ENCODE results near the gene BRD7.

The BRD7 gene

DNA sequence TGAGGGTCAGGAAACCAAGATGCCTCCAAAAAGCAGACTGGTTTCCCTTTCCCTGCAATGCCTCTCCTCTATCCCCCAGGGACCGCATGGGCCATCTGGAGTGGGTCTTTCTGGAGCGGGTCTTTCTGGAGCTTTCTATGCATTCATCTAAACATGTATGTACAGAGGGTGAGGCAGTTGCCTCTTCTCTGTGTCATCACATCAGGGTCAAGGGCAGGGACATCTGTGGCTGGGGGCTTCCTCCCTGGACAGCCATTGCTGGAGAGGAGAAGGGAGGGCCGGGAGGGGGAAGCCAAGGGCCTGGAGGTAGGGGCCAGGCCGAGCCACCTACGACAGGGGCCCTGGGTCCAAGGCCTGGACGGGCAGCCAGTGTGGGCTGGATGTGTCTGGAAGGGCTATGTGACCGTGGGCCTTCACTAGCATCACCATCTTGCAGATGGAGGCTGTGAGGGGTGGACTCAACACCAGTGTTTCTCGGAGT is 101.6 kb downstream of the BRD7 start:
- Histone ChIP-seq H3K4me1 (ENCODE audit: insufficient read depth, low read length) (peaks cover 15% of the 10 kb centered on the region), H3K27ac (ENCODE audit: low read depth, low read length) (no peak overlapping the region)

DNA sequence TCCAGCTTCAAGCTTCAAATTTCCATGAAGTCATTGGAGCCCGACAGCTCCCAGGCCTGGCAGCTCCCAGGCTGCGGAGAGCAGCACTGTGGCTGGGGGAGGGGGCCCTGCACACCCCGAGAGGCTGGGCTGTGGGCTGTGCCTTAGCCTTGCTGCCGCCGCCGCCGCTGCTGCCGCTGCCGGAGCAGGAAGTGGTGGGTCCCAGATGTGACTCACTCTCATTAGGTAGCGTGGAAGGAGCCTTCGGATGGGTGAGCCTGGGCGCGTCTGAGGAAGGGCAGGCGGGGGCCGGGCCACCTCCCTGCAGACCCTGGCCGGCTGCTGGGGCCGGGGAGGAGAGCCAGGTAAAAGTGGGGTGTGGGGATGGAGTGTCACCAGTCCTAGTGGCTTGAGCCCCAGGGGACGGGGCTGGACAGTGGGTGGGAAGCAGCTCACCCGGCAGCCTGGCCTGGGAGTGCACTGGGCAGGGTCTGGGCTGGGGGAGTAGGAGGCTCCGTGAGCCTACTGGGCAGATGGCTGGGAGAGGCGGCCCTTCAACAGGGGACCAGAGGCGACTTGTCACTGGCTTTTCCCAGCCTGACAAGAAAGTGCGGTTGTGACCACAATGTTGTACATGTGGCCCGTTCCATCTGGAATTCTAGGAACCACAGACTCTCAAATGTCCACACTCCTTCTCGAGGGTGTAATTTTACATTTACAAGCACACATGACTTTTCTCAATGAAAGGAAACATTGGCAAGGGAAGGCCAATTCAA is 102.3 kb downstream of the BRD7 start, which contains the start of gene ADCY7:
ADCY7 (plus strand) TSS at position 215 of the 755 bp plus-strand sequence. CDS start 21,629 bp downstream, outside the sequence.
- H3K27ac ChIP-seq (ENCODE audit: low read depth, low read length), result no peak within 1 kb of the TSS
- H3K9ac ChIP-seq (ENCODE audit: low read depth, low read length), result no peak within 1 kb of the TSS
- H3K4me3 ChIP-seq (ENCODE audit: low read length), result peak within 1 kb of the TSS; percentile 24; the same call in 1 of the 2 replicates

More for the DNA sequence above, 101.6 kb downstream of the BRD7 start:
- Histone ChIP-seq H3K27me3 (ENCODE audit: insufficient read depth, low read length) (no peaks in the 10 kb centered on the region), H3K36me3 (ENCODE audit: insufficient read depth, low read length) (no peaks in the 10 kb centered on the region), H3K4me3 (ENCODE audit: low read length) (no peak overlapping the region), H3K9me3 (ENCODE audit: insufficient read depth, low read depth, low read length) (no peaks in the 10 kb centered on the region), H3K9ac (ENCODE audit: low read depth, low read length) (no peak overlapping the region)
- 94% methylated on average over 8 of the region's 8 CpGs for WGBS

More for the DNA sequence above, 102.3 kb downstream of the BRD7 start, which contains the start of gene ADCY7:
- H3K9me3 ChIP-seq (ENCODE audit: insufficient read depth, low read depth, low read length), result no peaks in the 10 kb centered on the region
- H3K27me3 ChIP-seq (ENCODE audit: insufficient read depth, low read length), result no peaks in the 10 kb centered on the region
- H3K36me3 ChIP-seq (ENCODE audit: insufficient read depth, low read length), result no peaks in the 10 kb centered on the region
- 38% methylated on average over 25 of the region's 25 CpGs for WGBS
- peaks cover 15% of the 10 kb centered on the region for H3K4me1 ChIP-seq (ENCODE audit: insufficient read depth, low read length)

Data from HUES64 (cell line).